GM12891 (cell line): ENCODE measurements around the gene BRD9.
A peak's percentile ranks its signal among the peaks of the same experiment; 100 is the strongest.
"Not testable (repeated sequence)": the region's sequence is repeated elsewhere in the genome, so short reads cannot be mapped to it uniquely, and the experiment has no call there.

Experiments used
- DNase-seq: peaks from one replicate; pipeline ENCODE4 v3.0.0; 2011; ENCODE audit warnings: low spot score; ENCODE audit not compliant: insufficient read length
- FAIRE-seq: peaks from 2 replicates; lab custom pipeline; 2011; peaks lifted over from hg19 to GRCh38; lab: Jason Lieb, UNC
- PAX5 ChIP-seq: IDR thresholded peaks from 2 replicates; pipeline ENCODE4 v1.6.1; 2011; ENCODE audit warnings: low read length, moderate library complexity, mild to moderate bottlenecking; ENCODE audit not compliant: insufficient read depth, severe bottlenecking
- POLR2A ChIP-seq: IDR thresholded peaks from 2 replicates; pipeline ENCODE4 v1.6.1; 2011; ENCODE audit warnings: low read depth, low read length, control low read depth
- POLR2AphosphoS5 ChIP-seq: IDR thresholded peaks from 2 replicates; pipeline ENCODE4 v1.6.1; 2011; ENCODE audit warnings: low read depth, low read length, control low read depth
- POU2F2 ChIP-seq: IDR thresholded peaks from 2 replicates; pipeline ENCODE4 v1.6.1; 2011; ENCODE audit warnings: low read depth, mild to moderate bottlenecking, control low read depth, low read length, moderate library complexity
- SPI1 ChIP-seq: IDR thresholded peaks from 2 replicates; pipeline ENCODE4 v1.6.1; 2011; ENCODE audit warnings: low read depth, low read length, control low read depth
- TAF1 ChIP-seq: IDR thresholded peaks from 2 replicates; pipeline ENCODE4 v1.6.1; 2011; ENCODE audit warnings: low read depth, low read length, control low read depth

Gene BRD9

GRCh38 chr5:856531-857425, 35.8 kb downstream of the BRD9 start:
- DNase-seq, result no peak
- FAIRE-seq, result no peak
- TF ChIP-seq SPI1, result no peak

- no peak for DNase-seq
- peak; percentile 92 for FAIRE-seq
- no peak for TF ChIP-seq POLR2A
- TF ChIP-seq POLR2AphosphoS5, result no peak
- TF ChIP-seq POU2F2, result no peak
- no peak for TF ChIP-seq SPI1
- TF ChIP-seq PAX5, result no peak
- TF ChIP-seq TAF1, result no peak
Observed at GRCh38 chr5:855771-856530, 36.6 kb downstream of the BRD9 start.

GRCh38 chr5:854966-855743, 37.4 kb downstream of the BRD9 start:
- no peak for FAIRE-seq
- TF ChIP-seq POU2F2 (no peak), POLR2AphosphoS5 (no peak), TAF1 (no peak), PAX5 (no peak), POLR2A (no peak), SPI1 (no peak)
- no peak for DNase-seq

GRCh38 chr5:854217-854616, 38.4 kb downstream of the BRD9 start:
- TF ChIP-seq POLR2A, result no peak
- TF ChIP-seq PAX5, result no peak
- TF ChIP-seq POU2F2, result no peak
- no peak for TF ChIP-seq SPI1
- no peak for TF ChIP-seq TAF1
- TF ChIP-seq POLR2AphosphoS5, result no peak
- DNase-seq, result no peak
- FAIRE-seq, result no peak

- FAIRE-seq, DNase-seq: not testable (repeated sequence)
Observed at GRCh38 chr5:853416-854090, 39.0 kb downstream of the BRD9 start.

- TF ChIP-seq PAX5 (no peak), SPI1 (no peak), POLR2A (no peak), TAF1 (no peak), POLR2AphosphoS5 (no peak), POU2F2 (no peak)
- FAIRE-seq (no peak), DNase-seq (no peak)
Observed at GRCh38 chr5:852431-853401, 39.9 kb downstream of the BRD9 start.

GRCh38 chr5:852018-852417, 40.6 kb downstream of the BRD9 start:
- DNase-seq (no peak), FAIRE-seq (no peak)
- TF ChIP-seq POLR2AphosphoS5 (no peak), SPI1 (no peak), POLR2A (no peak)

GRCh38 chr5:851553-851952, 41.0 kb downstream of the BRD9 start:
- no peak for FAIRE-seq
- no peak for TF ChIP-seq POLR2AphosphoS5
- no peak for TF ChIP-seq TAF1
- no peak for TF ChIP-seq POLR2A
- no peak for TF ChIP-seq PAX5
- TF ChIP-seq SPI1, result no peak
- no peak for TF ChIP-seq POU2F2
- no peak for DNase-seq

GRCh38 chr5:851076-851475, 41.5 kb downstream of the BRD9 start:
- TF ChIP-seq PAX5 (no peak), POLR2A (no peak), TAF1 (no peak), POU2F2 (no peak), SPI1 (no peak), POLR2AphosphoS5 (no peak)
- FAIRE-seq, result no peak

More at GRCh38 chr5:851076-851475, 41.5 kb downstream of the BRD9 start:
- DNase-seq, result no peak
